Panc1 (cell line): ENCODE results near the gene LUC7L2.

Experiments used
- SIN3A ChIP-seq: IDR thresholded peaks from 2 replicates; pipeline ENCODE4 v1.6.1; 2012; ENCODE audit warnings: low read depth, mild to moderate bottlenecking, low read length, moderate library complexity, borderline replicate concordance; ENCODE audit not compliant: insufficient read depth
- TF ChIP-seq, protein P1 (sequence below): fragments of 450-650 bp; IDR thresholded peaks from 2 replicates; pipeline ENCODE4 v1.5.1; 2017; ENCODE audit warnings: mild to moderate bottlenecking

GRCh38 chr7:139422126-139422525, 62.4 kb downstream of the LUC7L2 start:
- TF ChIP-seq, protein P1, sequence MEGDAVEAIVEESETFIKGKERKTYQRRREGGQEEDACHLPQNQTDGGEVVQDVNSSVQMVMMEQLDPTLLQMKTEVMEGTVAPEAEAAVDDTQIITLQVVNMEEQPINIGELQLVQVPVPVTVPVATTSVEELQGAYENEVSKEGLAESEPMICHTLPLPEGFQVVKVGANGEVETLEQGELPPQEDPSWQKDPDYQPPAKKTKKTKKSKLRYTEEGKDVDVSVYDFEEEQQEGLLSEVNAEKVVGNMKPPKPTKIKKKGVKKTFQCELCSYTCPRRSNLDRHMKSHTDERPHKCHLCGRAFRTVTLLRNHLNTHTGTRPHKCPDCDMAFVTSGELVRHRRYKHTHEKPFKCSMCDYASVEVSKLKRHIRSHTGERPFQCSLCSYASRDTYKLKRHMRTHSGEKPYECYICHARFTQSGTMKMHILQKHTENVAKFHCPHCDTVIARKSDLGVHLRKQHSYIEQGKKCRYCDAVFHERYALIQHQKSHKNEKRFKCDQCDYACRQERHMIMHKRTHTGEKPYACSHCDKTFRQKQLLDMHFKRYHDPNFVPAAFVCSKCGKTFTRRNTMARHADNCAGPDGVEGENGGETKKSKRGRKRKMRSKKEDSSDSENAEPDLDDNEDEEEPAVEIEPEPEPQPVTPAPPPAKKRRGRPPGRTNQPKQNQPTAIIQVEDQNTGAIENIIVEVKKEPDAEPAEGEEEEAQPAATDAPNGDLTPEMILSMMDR: no peak
- no peak for TF ChIP-seq SIN3A
